Nephron progenitor cell (in vitro differentiated cells): Measurements from ENCODE around the gene ADAM12.

Experiments
- DNase-seq: peaks from one replicate; pipeline ENCODE4 v3.0.0; 2021
- H3K27ac Mint-ChIP-seq: 2 replicates; pipeline ENCODE4 v1.8.0; 2021; ENCODE audit warnings: mild to moderate bottlenecking, moderate library complexity, mixed read lengths
- H3K27me3 Mint-ChIP-seq: 2 replicates; pipeline ENCODE4 v1.8.0; 2021; ENCODE audit warnings: mild to moderate bottlenecking, low read depth, mixed read lengths; ENCODE audit not compliant: poor library complexity
- H3K36me3 Mint-ChIP-seq: 2 replicates; pipeline ENCODE4 v1.8.0; 2021; ENCODE audit warnings: low read depth, mixed read lengths
- H3K4me1 Mint-ChIP-seq: 2 replicates; pipeline ENCODE4 v1.8.0; 2021; ENCODE audit warnings: mixed read lengths
- H3K4me3 Mint-ChIP-seq: 2 replicates; pipeline ENCODE4 v1.8.0; 2021; ENCODE audit warnings: mild to moderate bottlenecking, moderate library complexity, mixed read lengths
- H3K9me3 Mint-ChIP-seq: 2 replicates; pipeline ENCODE4 v1.8.0; 2021; ENCODE audit warnings: mild to moderate bottlenecking, moderate library complexity, mixed read lengths
- CTCF ChIP-seq: fragments of 200-600 bp; sonication (generic); IDR thresholded peaks from 2 replicates; pipeline ENCODE4 v1.5.0; 2021; ENCODE audit warnings: antibody characterized with exemption

Gene ADAM12

GRCh38 chr10:125990974-125991373 is 397.3 kb downstream of the ADAM12 start:
- Mint-ChIP-seq H3K4me3 (no peak overlapping the region), H3K9me3 (peaks cover 13% of the 10 kb centered on the region), H3K27me3 (peaks cover 11% of the 10 kb centered on the region), H3K36me3 (peaks cover 15% of the 10 kb centered on the region), H3K27ac (no peak overlapping the region), H3K4me1 (peaks cover 30% of the 10 kb centered on the region)
- no peak for DNase-seq
- no peak for TF ChIP-seq CTCF

- Mint-ChIP-seq H3K27ac (no peak overlapping the region), H3K36me3 (peaks cover 15% of the 10 kb centered on the region)
- no peak for TF ChIP-seq CTCF
These were observed 398.5 kb downstream of the ADAM12 start for GRCh38 chr10:125989791-125990190.

GRCh38 chr10:125985557-125986240 is 402.6 kb downstream of the ADAM12 start:
- Mint-ChIP-seq H3K9me3 (peaks cover 8% of the 10 kb centered on the region), H3K27ac (no peak overlapping the region), H3K4me3 (no peak overlapping the region), H3K27me3 (peaks cover 10% of the 10 kb centered on the region), H3K4me1 (peaks cover 21% of the 10 kb centered on the region), H3K36me3 (peaks cover 10% of the 10 kb centered on the region)
- no peak for TF ChIP-seq CTCF
- DNase-seq, result no peak

More at GRCh38 chr10:125989791-125990190, 398.5 kb downstream of the ADAM12 start:
- Mint-ChIP-seq H3K4me1 (peaks cover 22% of the 10 kb centered on the region), H3K4me3 (no peak overlapping the region), H3K27me3 (peaks cover 9% of the 10 kb centered on the region), H3K9me3 (peaks cover 13% of the 10 kb centered on the region)
- no peak for DNase-seq

- Mint-ChIP-seq H3K27ac (no peak overlapping the region), H3K4me1 (peaks cover 21% of the 10 kb centered on the region), H3K9me3 (peaks cover 1% of the 10 kb centered on the region), H3K4me3 (no peak overlapping the region), H3K27me3 (peaks cover 10% of the 10 kb centered on the region), H3K36me3 (peaks cover 3% of the 10 kb centered on the region)
- DNase-seq, result no peak
- no peak for TF ChIP-seq CTCF
These were observed 403.3 kb downstream of the ADAM12 start for GRCh38 chr10:125984865-125985495.

- peaks cover 10% of the 10 kb centered on the region for H3K27me3 Mint-ChIP-seq
- no peak overlapping the region for H3K4me3 Mint-ChIP-seq
- peak overlapping the region; percentile 87 for H3K27ac Mint-ChIP-seq
- peaks cover 21% of the 10 kb centered on the region for H3K4me1 Mint-ChIP-seq
- no peak for TF ChIP-seq CTCF
- no peak for DNase-seq
- H3K9me3 Mint-ChIP-seq, result no peaks in the 10 kb centered on the region
- H3K36me3 Mint-ChIP-seq, result no peaks in the 10 kb centered on the region
These were observed 403.9 kb downstream of the ADAM12 start for GRCh38 chr10:125984346-125984745.

- Mint-ChIP-seq H3K36me3 (no peaks in the 10 kb centered on the region), H3K27ac (no peak overlapping the region), H3K4me3 (no peak overlapping the region), H3K4me1 (peaks cover 21% of the 10 kb centered on the region), H3K9me3 (no peaks in the 10 kb centered on the region), H3K27me3 (peaks cover 10% of the 10 kb centered on the region)
- TF ChIP-seq CTCF, result no peak
- no peak for DNase-seq
These were observed 404.6 kb downstream of the ADAM12 start for GRCh38 chr10:125983656-125984055.
